ENCODE results near the gene SLC7A10.

DNA sequence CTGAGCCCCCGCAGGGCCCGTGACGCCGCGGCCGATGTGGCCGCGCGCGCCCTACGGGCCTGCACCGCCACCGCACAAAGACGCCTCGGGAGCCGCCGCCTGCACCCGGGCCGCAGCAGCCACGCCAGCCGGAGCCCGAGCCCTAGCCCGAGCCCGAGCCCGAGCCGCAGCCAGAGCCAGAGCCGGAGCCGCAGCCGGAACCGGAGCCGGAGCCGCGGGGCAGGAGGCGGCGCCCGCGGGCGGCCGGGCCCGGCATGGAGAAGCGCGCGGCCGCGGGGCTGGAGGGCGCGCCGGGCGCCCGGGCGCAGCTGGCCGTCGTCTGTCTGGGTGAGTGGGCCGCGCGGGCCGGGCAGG lies 31.1 kb downstream of the SLC7A10 start:
- TF ChIP-seq, protein P1, sequence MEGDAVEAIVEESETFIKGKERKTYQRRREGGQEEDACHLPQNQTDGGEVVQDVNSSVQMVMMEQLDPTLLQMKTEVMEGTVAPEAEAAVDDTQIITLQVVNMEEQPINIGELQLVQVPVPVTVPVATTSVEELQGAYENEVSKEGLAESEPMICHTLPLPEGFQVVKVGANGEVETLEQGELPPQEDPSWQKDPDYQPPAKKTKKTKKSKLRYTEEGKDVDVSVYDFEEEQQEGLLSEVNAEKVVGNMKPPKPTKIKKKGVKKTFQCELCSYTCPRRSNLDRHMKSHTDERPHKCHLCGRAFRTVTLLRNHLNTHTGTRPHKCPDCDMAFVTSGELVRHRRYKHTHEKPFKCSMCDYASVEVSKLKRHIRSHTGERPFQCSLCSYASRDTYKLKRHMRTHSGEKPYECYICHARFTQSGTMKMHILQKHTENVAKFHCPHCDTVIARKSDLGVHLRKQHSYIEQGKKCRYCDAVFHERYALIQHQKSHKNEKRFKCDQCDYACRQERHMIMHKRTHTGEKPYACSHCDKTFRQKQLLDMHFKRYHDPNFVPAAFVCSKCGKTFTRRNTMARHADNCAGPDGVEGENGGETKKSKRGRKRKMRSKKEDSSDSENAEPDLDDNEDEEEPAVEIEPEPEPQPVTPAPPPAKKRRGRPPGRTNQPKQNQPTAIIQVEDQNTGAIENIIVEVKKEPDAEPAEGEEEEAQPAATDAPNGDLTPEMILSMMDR (IDR thresholded peaks at IDR 0.05 in 4 of 5, conservative IDR thresholded peaks at IDR 0.05 in 1 of 5) = no peak
- no peak for TF ChIP-seq POLR2A (IDR thresholded peaks at IDR 0.05)
